HUES64 (cell line): ENCODE data around the gene ZNF804B.

ENCODE experiments used
- H3K27ac ChIP-seq: 2 replicates; pipeline ENCODE4 v1.7.0; 2013; ENCODE audit warnings: low read depth, low read length, inconsistent platforms
- H3K27me3 ChIP-seq: 2 replicates; pipeline ENCODE4 v1.6.1; 2013; ENCODE audit warnings: mild to moderate bottlenecking, low read length; ENCODE audit not compliant: insufficient read depth
- H3K36me3 ChIP-seq: 2 replicates; pipeline ENCODE4 v1.6.1; 2013; ENCODE audit warnings: mild to moderate bottlenecking, low read length; ENCODE audit not compliant: insufficient read depth
- H3K4me1 ChIP-seq: 2 replicates; pipeline ENCODE4 v1.6.1; 2013; ENCODE audit warnings: mild to moderate bottlenecking, low read length, moderate library complexity; ENCODE audit not compliant: insufficient read depth
- H3K4me3 ChIP-seq: 2 replicates; pipeline ENCODE4 v1.5.1; 2013; ENCODE audit warnings: mild to moderate bottlenecking, low read length, moderate library complexity
- H3K9ac ChIP-seq: 2 replicates; pipeline ENCODE4 v1.6.1; 2013; ENCODE audit warnings: mild to moderate bottlenecking, low read depth, low read length
- H3K9me3 ChIP-seq: 2 replicates; pipeline ENCODE4 v1.6.1; 2013; ENCODE audit warnings: low read depth, low read length; ENCODE audit not compliant: insufficient read depth
- WGBS: fragments of 150-250, 120-280 bp; methylation state at CpG from one replicate; pipeline ENCODE4 v1.1.7; 2013; ENCODE audit warnings: missing lambda C conversion rate; 5-methylcytosine and 5-hydroxymethylcytosine counted together

Gene ZNF804B

GRCh38 chr7:89085580-89085979 lies 326.1 kb downstream of the ZNF804B start:
- H3K36me3 ChIP-seq = no peaks in the 10 kb centered on the region
- no peak overlapping the region for H3K27ac ChIP-seq
- H3K4me1 ChIP-seq = peaks cover 4% of the 10 kb centered on the region
- H3K9me3 ChIP-seq = no peaks in the 10 kb centered on the region
- WGBS = 91% methylated on average over 2 of the region's 2 CpGs
- no peak overlapping the region for H3K4me3 ChIP-seq
- H3K27me3 ChIP-seq = no peaks in the 10 kb centered on the region
- H3K9ac ChIP-seq = no peak overlapping the region

GRCh38 chr7:89091550-89091949 lies 332.1 kb downstream of the ZNF804B start:
- no CpG with 5 or more reads among the region's 1 CpG for WGBS
- Histone ChIP-seq H3K9me3 (no peaks in the 10 kb centered on the region), H3K4me3 (no peak overlapping the region), H3K4me1 (peaks cover 20% of the 10 kb centered on the region), H3K27ac (peak overlapping the region; percentile 66; the same call in 1 of the 2 replicates), H3K27me3 (no peaks in the 10 kb centered on the region), H3K9ac (no peak overlapping the region), H3K36me3 (no peaks in the 10 kb centered on the region)

GRCh38 chr7:89094269-89094668 lies 334.8 kb downstream of the ZNF804B start:
- Histone ChIP-seq H3K36me3 (no peaks in the 10 kb centered on the region), H3K27me3 (no peaks in the 10 kb centered on the region), H3K27ac (no peak overlapping the region), H3K9me3 (no peaks in the 10 kb centered on the region), H3K4me1 (peaks cover 20% of the 10 kb centered on the region), H3K4me3 (no peak overlapping the region), H3K9ac (no peak overlapping the region)
- WGBS = 97% methylated on average over 3 of the region's 3 CpGs

GRCh38 chr7:89103564-89103963 lies 344.1 kb downstream of the ZNF804B start:
- H3K9me3 ChIP-seq = no peaks in the 10 kb centered on the region
- no peak overlapping the region for H3K4me3 ChIP-seq
- no peaks in the 10 kb centered on the region for H3K27me3 ChIP-seq
- no peak overlapping the region for H3K27ac ChIP-seq
- no peak overlapping the region for H3K9ac ChIP-seq
- H3K4me1 ChIP-seq = peaks cover 18% of the 10 kb centered on the region
- H3K36me3 ChIP-seq = no peaks in the 10 kb centered on the region

- Histone ChIP-seq H3K27ac (no peak overlapping the region), H3K36me3 (no peaks in the 10 kb centered on the region), H3K4me1 (peaks cover 18% of the 10 kb centered on the region), H3K27me3 (no peaks in the 10 kb centered on the region), H3K4me3 (no peak overlapping the region), H3K9ac (no peak overlapping the region), H3K9me3 (no peaks in the 10 kb centered on the region)
- 97% methylated on average over 6 of the region's 6 CpGs for WGBS
Observed at GRCh38 chr7:89104748-89105685, 345.5 kb downstream of the ZNF804B start.

- Histone ChIP-seq H3K9ac (no peak overlapping the region), H3K36me3 (no peaks in the 10 kb centered on the region), H3K4me1 (no peaks in the 10 kb centered on the region), H3K4me3 (no peak overlapping the region), H3K9me3 (no peaks in the 10 kb centered on the region), H3K27me3 (no peaks in the 10 kb centered on the region), H3K27ac (no peak overlapping the region)
- 95% methylated on average over 2 of the region's 2 CpGs for WGBS
Observed at GRCh38 chr7:89123871-89124270, 364.4 kb downstream of the ZNF804B start.

- Histone ChIP-seq H3K27ac (no peak overlapping the region), H3K4me1 (peaks cover 11% of the 10 kb centered on the region; the same call in 1 of the 2 replicates), H3K4me3 (no peak overlapping the region), H3K9me3 (no peaks in the 10 kb centered on the region), H3K9ac (no peak overlapping the region), H3K36me3 (no peaks in the 10 kb centered on the region), H3K27me3 (no peaks in the 10 kb centered on the region)
- WGBS = 96% methylated on average over 2 of the region's 2 CpGs
Observed at GRCh38 chr7:89129600-89130375, 370.3 kb downstream of the ZNF804B start.

- Histone ChIP-seq H3K4me3 (no peak overlapping the region), H3K27me3 (no peaks in the 10 kb centered on the region), H3K9ac (no peak overlapping the region), H3K4me1 (peaks cover 11% of the 10 kb centered on the region; the same call in 1 of the 2 replicates), H3K27ac (no peak overlapping the region), H3K9me3 (no peaks in the 10 kb centered on the region), H3K36me3 (no peaks in the 10 kb centered on the region)
- WGBS = 93% methylated on average over 3 of the region's 3 CpGs
Observed at GRCh38 chr7:89133357-89133756, 373.9 kb downstream of the ZNF804B start.

- Histone ChIP-seq H3K9me3 (no peaks in the 10 kb centered on the region), H3K4me3 (no peak overlapping the region), H3K9ac (no peak overlapping the region), H3K4me1 (peaks cover 11% of the 10 kb centered on the region; the same call in 1 of the 2 replicates), H3K27ac (no peak overlapping the region), H3K36me3 (no peaks in the 10 kb centered on the region), H3K27me3 (no peaks in the 10 kb centered on the region)
- WGBS = 95% methylated on average over 2 of the region's 2 CpGs
Observed at GRCh38 chr7:89133819-89134218, 374.3 kb downstream of the ZNF804B start.

- no peak overlapping the region for H3K27ac ChIP-seq
- H3K9me3 ChIP-seq = peaks cover 9% of the 10 kb centered on the region
- no peaks in the 10 kb centered on the region for H3K27me3 ChIP-seq
- no peak overlapping the region for H3K9ac ChIP-seq
- H3K4me3 ChIP-seq = no peak overlapping the region
- 0 out of 2 replicates have a peak, but pooled peaks cover 2% of the 10 kb centered on the region for H3K4me1 ChIP-seq
- no peaks in the 10 kb centered on the region for H3K36me3 ChIP-seq
Observed at GRCh38 chr7:89145801-89146200, 386.3 kb downstream of the ZNF804B start.

- Histone ChIP-seq H3K4me1 (no peaks in the 10 kb centered on the region), H3K4me3 (no peak overlapping the region), H3K9ac (no peak overlapping the region), H3K27me3 (no peaks in the 10 kb centered on the region), H3K9me3 (no peaks in the 10 kb centered on the region), H3K27ac (no peak overlapping the region), H3K36me3 (no peaks in the 10 kb centered on the region)
- 100% methylated on average over 2 of the region's 2 CpGs for WGBS
Observed at GRCh38 chr7:89160107-89160506, 400.6 kb downstream of the ZNF804B start.
